GM18861 (cell line): ENCODE data around the gene IGSF3.
"Not testable (repeated sequence)": the region's sequence is repeated elsewhere in the genome, so short reads cannot be mapped to it uniquely, and the experiment has no call there.

Experiments
- ATAC-seq: cut with Tn5 transposase; IDR thresholded peaks from one replicate; pipeline ENCODE4 v1.9.1; 2021; ENCODE audit not compliant: unreplicated experiment

Gene IGSF3

DNA sequence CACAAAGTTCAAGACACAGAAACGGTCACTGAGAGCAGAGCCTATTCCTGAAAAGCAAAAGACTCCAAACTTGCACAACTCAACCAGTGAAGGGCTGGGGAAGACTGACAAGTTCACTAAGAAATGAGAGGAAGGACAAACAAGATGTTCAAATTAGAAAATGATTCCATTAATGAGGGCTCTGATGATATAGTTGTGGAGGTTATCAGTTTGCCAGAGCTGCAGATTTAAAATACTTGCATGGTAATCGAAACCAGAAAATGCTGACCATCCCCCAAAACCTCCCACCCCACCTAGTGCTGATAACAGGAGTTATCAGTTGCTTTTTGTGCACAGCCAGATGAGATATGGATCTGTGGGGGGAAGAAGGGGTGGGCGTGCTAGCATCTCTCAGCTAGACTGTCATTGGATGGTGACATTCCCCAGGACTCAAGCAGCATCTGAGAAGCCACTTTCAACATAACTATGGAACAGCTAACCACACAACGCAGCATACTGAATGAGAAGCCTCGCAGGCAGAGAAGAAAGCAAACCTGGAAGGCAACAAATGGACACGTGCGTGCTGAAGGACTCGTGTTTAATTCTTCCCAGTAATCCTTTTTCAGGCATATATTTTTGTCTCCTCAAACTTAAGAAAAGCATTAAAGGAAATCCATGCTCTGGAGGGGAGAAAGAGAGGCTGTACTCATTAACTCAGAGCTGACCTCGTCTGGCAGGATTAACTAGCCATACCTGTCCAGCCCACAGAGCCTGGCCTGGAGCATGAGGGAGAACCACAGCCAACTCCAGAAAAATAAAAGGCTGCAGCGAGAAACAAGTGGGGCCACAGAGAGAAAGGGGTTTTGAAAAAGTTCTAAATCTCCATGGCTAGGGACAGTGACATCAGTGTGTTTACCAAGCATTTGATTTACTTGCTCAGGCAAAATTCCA is 35.3 kb downstream of the IGSF3 start:
- ATAC-seq, result not testable (repeated sequence)

DNA sequence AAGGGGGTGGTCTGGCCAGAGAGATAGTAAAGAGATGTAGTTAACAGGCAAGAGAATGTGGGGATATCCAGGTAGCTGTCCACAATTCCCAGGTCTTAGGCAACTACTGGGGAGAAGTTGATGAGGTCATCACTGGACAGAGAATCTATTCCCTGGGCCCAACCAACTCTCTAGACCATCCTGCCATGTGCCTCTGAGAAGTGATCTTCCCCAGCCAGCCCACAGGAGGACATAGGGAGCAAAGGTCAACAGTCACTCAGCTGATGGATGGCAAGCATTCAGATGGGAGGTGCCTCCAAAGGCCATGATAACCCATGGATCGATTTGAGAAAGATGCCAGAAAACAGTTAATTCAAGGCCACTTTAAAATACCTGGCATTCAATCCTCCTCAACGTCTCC is 36.0 kb downstream of the IGSF3 start:
- not testable (repeated sequence) for ATAC-seq

DNA sequence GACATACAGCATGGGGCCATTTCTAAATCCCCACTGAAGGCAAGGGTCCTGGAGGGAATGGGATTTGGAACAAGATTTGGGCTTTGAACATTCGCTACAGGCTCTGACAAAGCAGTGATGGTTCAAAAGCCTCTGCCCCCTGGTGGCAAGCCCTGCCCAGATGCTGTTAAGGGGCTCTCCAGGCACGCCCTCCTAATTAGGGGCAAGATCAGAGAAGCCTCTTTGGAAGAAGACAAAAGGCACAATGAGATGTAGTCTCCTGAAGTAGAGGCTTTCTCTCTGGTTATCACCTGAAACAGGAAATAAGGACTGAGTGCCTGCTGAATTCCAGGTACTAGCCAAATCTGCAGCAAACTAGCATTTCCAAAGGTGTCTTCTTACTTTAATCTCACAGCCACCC is 37.5 kb downstream of the IGSF3 start:
- not testable (repeated sequence) for ATAC-seq

DNA sequence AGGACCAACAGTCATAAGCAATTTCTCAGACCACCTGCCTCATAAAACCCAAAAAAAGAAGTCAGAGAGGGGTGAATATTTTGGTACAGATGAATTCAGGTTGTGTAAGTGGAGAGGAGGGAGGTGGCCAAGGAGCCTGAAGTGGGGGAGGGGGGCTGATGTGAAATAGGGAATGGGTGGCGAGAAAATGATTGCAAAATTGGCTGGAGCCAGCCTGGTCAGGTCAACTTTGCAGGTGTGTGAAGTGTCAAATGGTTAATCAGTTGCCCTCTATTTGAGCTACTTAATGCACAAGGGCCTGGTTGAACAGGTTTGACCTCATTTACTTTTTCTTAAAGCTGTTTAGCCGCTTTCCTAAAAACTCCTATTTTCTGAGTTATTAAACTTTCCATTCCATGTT is 38.1 kb downstream of the IGSF3 start:
- ATAC-seq, result not testable (repeated sequence)

DNA sequence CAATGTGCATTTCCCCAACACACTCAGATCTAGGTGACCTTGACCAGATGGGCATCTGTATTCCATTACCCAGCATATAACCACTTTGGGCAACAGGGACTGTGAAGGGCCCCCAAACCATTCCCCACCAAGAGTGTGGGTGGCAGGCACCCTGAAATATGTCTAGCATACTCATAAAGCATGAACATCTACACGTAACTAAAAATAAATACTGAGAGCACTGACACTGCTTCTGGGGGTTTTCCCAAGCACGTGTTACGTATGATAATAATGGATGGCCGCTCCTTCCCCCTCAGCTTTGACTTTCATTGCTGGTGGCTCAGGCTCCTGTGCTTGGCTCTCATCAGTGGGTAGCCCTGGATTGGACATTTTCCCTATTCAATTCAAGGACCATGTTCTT is 39.1 kb downstream of the IGSF3 start:
- no peak for ATAC-seq

DNA sequence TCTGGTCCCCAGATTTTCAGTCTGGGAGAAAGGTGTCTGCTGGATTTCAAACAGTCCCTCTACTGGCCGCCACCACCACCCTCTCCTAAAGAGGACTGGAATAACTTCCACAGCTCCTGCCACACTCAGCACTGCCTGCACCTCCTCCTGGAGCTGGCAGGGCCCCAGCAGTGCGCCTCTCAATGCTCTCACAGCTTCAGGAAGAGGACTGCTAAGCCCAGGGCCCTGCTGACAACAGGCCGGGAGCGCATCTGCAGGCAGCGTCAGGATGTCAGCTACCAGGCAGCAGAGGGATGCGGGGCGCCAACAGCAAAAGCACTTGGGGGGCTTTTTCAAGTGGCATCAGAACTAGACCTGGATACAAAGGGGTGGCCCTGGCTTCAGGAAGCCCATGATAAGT is 40.2 kb downstream of the IGSF3 start:
- ATAC-seq, result not testable (repeated sequence)

DNA sequence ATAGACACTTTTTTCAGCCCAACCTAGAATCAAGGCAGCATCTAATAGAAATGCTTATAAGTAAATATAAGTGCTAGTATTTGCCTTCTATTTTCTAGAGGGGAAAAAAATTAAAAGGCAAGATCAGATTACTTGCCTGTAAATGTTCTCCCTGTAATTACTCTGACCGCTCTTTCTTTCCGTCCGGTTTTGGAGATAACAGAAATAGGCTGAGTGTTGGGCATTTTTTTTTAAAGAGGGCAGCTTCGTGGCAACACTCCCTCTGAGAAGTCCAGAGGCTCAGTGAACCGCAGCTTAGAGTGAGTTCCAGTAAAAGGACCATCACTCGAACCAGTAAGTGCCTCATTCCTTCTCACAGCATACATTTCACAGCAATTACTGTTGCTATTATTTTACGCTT is 40.6 kb downstream of the IGSF3 start:
- not testable (repeated sequence) for ATAC-seq

DNA sequence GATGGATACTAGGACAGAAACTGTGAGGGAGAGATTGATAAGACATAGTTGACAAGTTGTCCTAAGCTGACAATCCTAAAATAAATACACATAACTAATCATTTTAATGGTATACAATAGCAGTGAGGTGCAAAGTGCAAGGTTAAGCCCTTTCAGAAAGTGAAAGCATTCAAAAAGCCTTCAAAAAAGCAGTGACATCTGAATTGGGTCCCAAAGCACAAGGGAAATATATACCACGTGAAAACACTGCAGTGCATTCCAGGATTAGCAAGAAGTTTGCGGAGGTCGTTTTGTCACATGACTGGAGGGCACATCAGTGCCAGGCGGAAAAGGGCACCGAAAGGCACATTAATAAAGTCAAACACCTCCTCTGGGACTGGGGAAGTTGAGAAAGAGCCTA is 42.4 kb downstream of the IGSF3 start:
- not testable (repeated sequence) for ATAC-seq

DNA sequence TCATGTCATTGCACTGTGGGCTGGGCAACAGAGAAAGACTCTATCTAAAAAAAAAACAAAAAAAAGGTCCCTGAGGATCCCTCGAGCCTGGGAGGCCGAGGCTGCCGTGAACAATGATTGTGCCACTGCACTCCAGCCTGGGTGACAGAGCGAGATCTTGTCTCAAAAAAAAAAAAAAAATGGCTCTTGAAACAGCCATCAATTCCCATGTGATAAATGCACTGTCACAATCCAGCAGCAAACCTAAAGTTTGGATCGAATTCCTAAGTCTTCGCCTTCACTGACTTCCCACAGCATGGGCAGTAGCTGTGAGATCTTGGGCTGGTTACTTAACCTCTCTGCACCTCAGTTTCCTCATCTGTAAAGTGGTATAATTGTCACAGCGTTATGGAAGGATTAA is 43.5 kb downstream of the IGSF3 start:
- ATAC-seq, result no peak

DNA sequence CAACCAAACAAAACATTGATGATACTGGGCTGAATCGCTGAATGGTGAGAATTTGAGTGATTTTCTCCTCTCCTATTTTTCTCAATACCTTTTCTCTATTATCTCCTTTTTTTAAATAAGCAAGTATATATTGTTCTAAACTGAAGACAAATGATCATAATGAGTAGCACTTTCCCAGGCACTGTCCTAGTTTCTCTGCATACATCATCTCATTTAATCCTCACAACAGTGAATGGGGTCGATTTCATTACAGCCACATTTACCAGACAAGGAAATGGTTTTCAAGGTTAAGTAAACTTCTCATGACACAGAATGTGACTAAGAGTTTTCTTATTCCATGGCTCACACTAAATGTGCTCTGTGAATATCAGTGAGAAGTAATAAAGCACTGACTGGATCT is 45.0 kb downstream of the IGSF3 start:
- not testable (repeated sequence) for ATAC-seq

DNA sequence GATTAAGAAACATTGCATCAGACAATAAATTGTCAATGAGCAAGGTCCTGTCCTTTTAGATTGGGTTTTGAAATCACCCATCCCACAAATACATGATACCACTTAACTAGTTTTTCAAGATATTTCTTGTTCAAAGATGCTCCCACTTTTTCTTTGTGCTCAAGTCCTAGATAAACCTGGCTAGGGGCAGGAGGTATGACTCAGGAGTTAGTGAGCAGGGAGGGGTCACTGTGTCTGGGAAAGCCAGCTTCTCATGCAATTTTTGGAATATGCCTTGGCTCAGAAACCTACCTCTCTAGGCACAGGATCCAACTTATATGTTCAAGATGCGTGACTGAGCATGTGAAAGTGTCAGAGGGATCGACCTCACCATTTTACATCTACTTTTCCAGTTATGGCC is 45.8 kb downstream of the IGSF3 start:
- not testable (repeated sequence) for ATAC-seq

DNA sequence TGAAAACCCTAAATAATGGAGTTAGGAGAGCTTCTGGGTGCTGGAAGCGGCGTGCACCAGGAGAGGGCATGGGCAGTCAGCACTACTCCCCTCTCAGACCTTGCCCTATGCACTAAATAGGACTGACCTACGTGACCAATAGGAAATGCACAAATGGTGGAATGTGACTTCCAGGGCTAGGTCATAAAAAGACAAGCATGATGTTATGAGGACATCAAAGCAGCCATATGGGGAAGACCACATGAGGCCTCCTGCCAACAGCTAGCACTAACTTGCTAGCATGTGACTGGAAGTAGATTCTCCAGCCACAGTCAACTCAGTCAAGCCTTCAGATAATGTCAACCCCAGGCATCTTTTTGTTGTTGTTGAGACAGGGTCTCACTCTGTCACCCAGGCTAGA is 47.1 kb downstream of the IGSF3 start:
- not testable (repeated sequence) for ATAC-seq

DNA sequence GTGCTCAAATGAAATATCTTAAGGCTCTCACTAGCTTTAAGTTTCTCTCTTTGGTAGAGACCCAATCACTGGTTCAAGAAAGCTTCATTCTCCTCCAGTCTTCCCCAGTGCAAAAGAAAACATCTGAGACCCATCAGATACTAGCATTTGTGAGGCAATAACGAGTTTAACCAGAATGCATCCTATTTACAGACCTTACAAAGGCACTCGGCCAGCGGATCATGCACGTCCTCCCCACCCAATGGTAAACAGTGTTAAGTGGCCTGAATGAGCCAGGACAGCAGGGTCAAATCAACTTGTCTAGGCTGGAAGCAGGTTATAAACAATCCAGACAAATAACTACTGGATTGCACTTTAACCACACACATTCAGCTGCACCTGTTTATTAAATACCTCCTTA is 48.4 kb downstream of the IGSF3 start:
- ATAC-seq, result not testable (repeated sequence)

DNA sequence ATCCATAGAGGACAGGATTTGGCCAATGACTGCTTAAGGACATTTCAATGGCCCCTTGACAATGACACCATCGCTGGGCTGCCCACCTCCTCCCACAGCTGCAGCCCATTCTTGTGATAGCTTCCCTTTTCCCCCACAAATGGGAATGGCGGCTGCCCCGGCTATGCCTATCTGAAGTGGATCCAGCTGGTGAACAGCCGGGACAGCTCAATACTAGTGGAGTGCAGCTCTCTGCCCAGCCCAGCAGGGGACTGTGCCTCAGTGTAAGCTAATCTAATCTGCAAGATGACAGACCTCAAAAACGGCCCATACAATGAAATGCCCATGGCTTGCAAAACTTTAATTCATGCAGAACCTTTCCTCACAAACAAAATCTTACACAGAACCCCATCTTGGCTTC is 49.7 kb downstream of the IGSF3 start:
- ATAC-seq, result not testable (repeated sequence)

DNA sequence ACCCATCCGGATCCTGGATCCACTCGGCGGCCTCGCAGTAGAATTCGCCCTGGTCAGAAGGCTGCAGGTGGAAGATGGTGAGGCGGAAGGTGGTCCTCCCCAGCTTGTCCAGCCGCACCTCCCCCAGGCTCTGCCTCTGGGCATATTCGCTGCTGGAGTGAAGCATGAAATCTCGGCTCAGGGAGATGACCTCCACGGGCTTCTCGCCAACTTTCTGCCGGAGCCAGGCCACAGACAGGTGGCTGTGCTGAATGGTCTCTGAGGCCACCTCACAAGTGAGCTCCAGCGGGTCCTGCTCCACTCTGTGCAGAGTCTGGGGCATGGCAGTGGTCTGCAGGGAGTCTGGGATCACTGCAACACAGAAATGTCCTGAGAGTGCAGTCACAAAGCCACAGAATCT is 53.7 kb downstream of the IGSF3 start:
- not testable (repeated sequence) for ATAC-seq

DNA sequence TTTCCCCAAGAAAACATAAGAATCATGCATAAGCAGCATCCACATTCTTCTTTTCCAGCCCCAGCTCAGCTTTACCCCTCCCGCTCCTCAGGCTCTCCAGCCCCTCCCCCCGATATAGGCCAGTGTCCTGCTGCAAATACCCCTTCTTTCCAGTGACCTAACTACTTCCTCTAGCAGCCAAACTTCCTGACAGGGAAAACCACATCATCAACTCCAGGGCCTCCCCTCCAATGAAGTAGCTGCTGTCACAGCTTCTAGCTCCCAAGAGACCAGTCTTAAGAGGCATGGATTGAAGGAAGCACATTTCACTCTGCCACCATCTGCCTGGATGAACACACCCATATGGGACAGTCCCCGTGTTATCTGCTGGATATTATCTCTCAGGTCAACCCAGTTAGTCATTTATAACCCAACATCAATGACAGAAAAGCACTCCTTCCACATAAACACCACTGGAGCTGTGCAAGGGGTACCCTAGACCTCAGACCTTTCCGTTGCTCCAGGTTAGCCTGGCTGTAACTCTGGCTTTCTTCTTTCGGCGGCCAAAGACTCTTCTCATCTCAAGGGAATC is 57.6 kb downstream of the IGSF3 start:
- ATAC-seq, result not testable (repeated sequence)

DNA sequence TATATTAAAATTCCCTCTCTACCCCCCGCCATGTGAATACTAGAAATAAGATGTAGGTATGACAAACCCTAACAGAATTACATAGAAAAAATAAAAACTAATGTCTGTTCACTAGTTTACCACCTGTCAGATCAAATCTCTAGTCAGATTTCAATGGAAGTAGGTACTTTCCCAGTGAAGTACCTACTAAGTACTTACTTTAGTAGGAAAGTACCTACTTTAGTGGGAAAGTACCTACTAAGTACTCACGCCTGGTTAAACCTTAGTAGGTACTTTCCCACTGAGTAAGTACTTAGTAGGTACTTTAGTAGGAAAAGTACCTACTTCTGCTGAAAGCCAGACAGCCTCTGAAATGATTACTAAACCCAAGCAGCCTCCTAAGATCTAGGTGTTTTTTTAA is 58.7 kb downstream of the IGSF3 start:
- not testable (repeated sequence) for ATAC-seq

DNA sequence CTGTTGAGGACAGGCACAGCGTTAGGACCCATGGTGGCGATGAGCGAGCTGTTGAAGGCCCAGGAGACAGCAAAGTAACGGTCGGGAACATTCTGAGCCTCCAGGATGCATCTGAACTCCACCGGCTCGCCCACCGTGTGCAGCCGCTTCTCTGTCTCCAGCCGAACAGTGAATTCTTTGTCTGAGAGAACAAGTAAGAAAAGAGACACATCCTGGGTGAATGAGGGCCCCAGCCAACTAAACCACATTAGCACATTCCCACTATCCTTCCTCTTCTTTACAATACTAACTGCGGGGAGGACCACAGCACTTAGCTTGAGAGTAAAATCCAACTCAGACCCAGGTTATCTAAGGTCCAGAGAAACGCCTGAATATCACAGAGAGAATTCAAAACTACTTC is 59.4 kb downstream of the IGSF3 start:
- not testable (repeated sequence) for ATAC-seq

DNA sequence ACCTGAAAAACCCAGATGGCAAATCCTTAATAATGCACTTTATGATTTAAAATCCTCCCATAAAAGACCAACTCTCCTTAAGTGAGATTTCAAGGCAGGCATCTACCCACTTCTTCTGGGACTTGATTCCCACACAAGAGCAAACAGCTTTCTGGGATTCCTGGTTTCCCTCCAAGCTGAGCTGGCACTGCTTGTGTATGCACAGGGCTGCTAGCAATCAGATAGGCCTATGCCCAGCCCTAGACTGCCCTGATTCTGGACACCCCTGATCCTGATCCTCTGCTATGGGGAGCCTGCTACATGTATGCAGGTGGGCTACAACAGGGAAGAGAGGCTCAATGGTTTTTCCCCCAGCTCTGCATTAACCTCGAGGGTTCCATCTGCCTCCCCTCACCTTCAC is 60.1 kb downstream of the IGSF3 start:
- not testable (repeated sequence) for ATAC-seq

DNA sequence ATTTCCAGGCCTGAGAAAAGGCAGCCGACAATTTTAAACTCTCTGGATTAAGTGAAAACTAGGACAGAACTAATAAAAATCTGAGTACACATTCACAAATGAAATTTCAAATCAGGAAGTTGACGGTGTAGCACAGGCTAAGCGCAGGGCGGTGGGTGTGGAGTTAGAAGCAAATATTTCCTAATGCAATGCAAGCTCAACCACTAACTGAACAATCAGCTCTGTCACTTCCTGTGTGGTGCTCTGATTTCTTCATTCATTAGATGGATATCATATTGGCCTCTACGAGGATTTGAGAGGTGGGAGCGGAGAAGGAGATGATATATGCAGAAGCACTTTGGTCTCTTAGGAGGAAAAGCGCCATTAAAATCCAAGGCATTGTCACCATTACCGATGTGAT is 61.5 kb downstream of the IGSF3 start:
- ATAC-seq, result not testable (repeated sequence)

DNA sequence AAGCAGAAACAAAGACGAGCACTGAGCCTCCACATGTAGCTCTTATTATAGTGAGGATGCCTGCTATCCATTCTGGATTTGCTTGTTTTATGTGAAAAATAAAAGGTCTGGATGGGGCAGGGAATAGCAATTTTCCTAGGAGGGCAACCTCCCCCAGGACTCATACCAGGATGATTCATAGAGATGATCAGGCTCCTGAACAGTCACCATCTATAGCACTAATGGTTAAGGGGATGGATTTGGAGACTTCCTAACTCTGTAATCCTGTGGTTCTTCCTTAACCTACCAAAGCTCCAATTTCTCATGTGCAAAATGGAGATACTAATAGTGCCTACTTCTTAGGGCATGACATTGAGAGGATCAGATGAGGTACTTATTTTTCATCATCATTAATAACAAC is 62.2 kb downstream of the IGSF3 start:
- ATAC-seq, result no peak

DNA sequence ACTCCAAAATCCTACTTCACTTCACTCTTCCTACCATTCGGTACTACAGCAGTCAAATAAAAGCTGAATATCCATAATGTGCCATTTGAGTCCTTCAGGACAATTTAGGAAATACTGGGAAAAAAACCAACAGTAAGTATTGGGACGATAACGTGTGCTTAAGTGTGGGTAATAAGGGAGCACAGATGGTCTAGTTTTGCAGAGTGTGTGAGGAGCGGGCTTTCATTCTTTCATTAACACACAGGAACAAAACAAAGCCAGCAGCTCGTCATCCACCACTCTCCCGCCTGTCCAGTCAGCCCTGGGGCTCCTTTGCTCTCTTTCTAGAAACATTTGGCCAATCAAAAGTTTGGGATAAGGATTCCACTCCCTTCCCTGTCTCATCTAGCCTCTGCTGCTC is 63.1 kb downstream of the IGSF3 start:
- ATAC-seq, result not testable (repeated sequence)
